HFF-Myc (cell line): ENCODE measurements around the gene ACER3.

Experiments used
- DNase-seq: peaks from one replicate; pipeline ENCODE4 v3.0.0-alpha.2; 2011; ENCODE audit warnings: low read depth; ENCODE audit errors: extremely low read depth
- H3K4me3 ChIP-seq: replicated peaks from 2 replicates; pipeline ENCODE4 v1.5.1; 2011; ENCODE audit warnings: low read depth, mild to moderate bottlenecking, control low read depth, low read length
- TF ChIP-seq, protein P1 (sequence below): IDR thresholded peaks from 2 replicates; pipeline ENCODE4 v1.5.1; 2012; ENCODE audit warnings: mild to moderate bottlenecking, low read depth, low read length, control low read depth; ENCODE audit errors: missing control alignments

Gene ACER3

DNA sequence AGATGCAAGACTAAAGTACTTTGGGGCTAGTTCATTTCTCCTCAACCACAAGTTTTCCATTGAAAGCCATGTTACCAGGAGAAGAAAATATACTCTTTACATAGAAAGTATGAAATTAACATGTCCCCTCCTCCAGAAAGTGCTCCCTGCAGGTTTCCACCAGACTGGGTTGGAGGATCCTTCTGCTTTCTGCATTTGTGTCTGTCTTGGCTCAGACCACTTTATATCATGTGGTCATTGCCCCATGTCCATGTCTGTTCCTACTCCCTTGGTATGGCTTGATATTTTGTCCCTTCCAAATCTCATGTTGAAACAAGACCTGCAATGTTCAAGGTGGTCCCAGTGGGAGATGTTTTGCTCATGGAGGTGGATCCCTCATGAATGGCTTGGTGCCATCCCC is 28.4 kb upstream of the ACER3 start:
- TF ChIP-seq, protein P1, sequence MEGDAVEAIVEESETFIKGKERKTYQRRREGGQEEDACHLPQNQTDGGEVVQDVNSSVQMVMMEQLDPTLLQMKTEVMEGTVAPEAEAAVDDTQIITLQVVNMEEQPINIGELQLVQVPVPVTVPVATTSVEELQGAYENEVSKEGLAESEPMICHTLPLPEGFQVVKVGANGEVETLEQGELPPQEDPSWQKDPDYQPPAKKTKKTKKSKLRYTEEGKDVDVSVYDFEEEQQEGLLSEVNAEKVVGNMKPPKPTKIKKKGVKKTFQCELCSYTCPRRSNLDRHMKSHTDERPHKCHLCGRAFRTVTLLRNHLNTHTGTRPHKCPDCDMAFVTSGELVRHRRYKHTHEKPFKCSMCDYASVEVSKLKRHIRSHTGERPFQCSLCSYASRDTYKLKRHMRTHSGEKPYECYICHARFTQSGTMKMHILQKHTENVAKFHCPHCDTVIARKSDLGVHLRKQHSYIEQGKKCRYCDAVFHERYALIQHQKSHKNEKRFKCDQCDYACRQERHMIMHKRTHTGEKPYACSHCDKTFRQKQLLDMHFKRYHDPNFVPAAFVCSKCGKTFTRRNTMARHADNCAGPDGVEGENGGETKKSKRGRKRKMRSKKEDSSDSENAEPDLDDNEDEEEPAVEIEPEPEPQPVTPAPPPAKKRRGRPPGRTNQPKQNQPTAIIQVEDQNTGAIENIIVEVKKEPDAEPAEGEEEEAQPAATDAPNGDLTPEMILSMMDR, result no peak
- no peak for DNase-seq
- no peak overlapping the region for H3K4me3 ChIP-seq

DNA sequence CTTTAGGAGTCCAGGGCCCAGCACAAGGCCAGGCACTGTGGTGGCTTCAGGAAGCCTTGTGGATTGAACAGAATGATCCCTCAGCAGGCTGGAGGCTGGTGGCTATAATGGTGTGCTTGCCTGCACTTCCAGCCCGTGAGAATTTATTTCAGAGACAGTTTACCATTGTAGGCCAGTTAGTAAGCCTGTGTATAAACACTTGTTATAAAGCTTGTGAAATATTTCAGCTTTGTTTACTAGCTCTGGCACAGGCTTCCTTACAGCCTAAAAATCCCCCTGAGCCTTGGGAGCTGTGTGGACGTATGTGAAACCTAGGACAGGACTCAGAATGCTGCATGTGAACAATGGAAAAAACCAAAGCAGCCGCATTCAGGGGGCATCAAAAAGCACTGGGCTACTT is 26.6 kb upstream of the ACER3 start:
- DNase-seq, result no peak
- TF ChIP-seq, protein P1, result no peak
- no peak overlapping the region for H3K4me3 ChIP-seq

- no peak overlapping the region for H3K4me3 ChIP-seq
- TF ChIP-seq, protein P1, result no peak
- no peak for DNase-seq
These were observed 25.7 kb upstream of the ACER3 start for GRCh38 chr11:76835036-76835435.

DNA sequence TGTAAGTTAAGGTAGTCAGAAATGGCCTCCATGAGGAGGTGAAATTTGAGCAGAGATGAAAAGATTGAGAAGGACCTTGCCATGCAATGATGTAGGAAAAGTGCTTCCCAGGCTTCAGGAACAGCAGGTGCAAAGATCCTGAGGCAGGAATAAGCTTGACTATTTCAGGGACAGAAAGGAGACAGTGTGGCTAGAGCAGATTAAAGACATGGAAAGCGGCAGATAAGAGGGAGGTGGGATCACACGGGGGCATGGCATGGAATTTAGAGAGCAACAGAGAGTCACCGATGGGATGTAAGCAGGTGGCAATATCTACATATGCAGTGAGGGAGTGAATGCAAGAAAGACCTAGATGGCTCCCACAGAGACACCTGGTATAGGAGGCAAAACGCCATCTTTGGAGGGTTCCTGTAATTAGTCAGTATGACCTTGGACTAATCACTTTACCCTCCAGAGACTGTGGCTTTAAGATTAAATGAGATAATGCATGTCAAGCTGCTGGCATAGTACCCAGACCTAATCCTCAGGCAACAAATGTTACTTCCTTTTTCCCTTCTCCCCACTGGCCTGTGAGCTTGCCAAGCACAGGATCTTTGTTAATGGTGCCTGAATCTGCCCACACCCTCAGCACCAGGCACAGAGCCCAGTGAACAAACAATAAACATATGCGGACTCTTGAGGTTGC is 24.6 kb upstream of the ACER3 start:
- H3K4me3 ChIP-seq, result no peak overlapping the region
- TF ChIP-seq, protein P1, result no peak
- peak; percentile 72 for DNase-seq

DNA sequence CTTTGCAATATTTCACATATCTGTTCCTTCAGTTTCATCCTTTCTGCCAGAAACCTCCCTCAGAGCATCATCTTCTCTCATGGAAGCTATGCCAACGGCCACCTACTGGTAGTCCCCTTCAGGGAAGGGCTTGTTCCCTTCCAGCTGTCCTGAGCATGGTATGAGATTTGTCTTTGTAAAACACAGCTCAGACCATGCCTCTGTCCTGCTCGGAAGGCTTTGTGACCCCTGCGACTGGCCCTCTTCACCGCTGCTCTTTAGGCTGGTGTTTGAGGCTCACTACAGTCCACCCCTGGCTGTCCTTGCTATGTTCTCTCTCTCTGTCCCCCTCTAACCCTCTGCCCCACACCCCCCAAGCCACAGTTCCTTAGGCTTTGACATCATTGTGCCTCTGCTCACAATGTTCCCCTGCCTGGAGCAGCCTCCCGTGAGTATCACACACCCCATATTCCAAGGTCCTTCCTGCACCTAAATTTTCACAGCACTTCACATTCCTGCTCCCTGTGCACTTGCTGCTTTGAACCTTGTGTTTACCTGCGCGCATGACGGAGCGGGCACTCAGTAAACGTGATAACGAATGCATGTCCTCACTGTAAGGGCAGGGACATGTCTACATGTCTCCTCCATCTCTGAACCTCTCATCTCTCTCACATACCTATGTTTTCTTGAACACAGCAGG is 24.0 kb upstream of the ACER3 start:
- TF ChIP-seq, protein P1, result peak; percentile 30
- DNase-seq, result no peak
- no peak overlapping the region for H3K4me3 ChIP-seq

DNA sequence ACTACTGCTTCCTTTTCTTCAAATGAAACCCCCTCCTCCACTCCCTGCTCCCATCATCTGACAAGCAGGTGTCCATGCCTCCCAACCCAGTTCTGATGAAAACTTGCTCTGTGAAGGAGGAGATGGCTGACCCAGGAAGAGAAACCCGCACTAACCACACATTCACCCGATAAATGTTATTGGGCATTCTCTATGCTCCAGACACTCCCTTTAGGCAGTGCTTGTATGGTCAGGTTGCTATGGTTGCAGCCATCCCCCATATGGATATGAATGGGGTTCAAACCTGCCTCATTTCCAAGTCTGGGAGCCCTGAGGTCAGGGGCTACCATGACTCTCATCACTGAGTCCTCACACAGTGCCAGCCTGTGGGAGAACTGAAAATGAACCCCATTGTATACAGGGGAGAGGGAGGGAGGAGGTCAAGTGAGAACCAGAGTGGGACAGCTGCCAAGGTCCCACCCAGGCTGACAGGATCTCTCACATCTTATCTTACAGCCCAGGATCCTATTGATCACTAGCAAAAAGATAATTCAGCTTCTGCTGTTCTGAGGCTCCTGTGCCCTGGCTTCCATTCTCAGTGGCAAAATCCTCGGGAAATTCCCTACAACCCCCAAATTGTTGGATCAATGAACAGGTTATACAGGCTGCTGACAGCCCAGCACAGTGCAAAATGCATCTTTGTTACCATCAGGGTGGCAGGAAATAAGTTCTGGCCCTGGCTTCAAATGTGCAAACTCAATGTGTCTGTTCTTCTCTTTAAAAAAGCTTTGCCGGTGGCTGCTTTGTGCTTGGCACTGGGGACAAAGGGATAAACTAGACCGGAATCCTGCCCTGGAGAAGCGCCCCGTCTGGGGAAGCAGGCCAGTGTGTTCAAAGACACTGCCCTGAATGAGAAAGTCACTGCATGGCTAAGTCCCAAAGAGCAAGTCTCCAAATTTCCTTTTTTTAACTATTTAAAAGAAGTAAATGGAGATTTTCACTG is 22.7 kb upstream of the ACER3 start:
- no peak overlapping the region for H3K4me3 ChIP-seq
- no peak for DNase-seq
- TF ChIP-seq, protein P1, result no peak
